ENCODE data around the gene VWA3B.

- no peak for TF ChIP-seq CTCF (IDR thresholded peaks at IDR 0.05)
- no peak for TF ChIP-seq EP300 (IDR thresholded peaks at IDR 0.05)
Measured at GRCh38 chr2:98242003-98242402, 155.0 kb downstream of the VWA3B start.

Measured in tibial nerve (tissue), 4 donors.